Measurements from ENCODE around the gene VAMP5.
"Not testable (repeated sequence)": the region's sequence is repeated elsewhere in the genome, so short reads cannot be mapped to it uniquely, and the experiment has no call there.

Gene VAMP5

DNA sequence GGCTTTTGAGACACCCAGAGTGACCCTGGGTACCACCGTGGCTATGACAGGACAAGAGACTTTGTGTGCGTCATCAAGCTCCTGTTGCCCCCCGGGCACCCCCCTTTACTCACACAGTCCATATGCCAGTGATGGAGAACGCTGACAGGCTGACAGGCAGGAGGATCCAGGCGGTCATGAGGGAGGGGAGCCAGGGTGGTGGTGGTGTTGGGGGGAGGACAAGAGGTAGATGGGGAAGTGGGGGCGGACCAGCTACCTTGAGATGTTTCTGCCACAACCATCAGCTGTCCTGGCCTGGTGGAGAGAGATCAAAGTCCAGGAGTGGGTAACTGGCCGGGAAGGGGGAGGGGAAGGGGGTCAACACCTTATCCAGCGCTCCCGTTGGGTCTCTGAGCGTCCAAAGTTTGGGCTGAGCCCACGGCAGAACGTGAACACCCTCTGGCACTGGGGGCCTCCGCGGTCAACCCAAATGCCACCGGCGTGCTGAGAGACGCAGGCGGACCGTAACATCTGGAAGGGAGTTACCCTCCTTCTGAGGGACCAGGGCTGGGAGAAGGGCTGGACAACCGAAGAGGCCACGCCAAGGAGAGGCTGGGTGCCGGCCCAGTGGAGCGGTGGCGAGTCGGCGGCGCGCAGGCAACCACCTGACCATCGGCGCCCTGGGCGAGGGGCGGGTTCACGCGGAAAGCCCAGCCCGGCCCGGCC, 17.7 kb downstream of the VAMP5 start:
- DNase-seq (ENCODE audit: low spot score) = no peak

- DNase-seq (ENCODE audit: low spot score) = peak; percentile 90
These were observed 18.4 kb downstream of the VAMP5 start, which contains the start of gene TMEM150A for GRCh38 chr2:85602476-85603234. Gene TMEM150A (minus strand): TSS chr2:85602698. CDS start chr2:85601948, 750 bp downstream.

DNA sequence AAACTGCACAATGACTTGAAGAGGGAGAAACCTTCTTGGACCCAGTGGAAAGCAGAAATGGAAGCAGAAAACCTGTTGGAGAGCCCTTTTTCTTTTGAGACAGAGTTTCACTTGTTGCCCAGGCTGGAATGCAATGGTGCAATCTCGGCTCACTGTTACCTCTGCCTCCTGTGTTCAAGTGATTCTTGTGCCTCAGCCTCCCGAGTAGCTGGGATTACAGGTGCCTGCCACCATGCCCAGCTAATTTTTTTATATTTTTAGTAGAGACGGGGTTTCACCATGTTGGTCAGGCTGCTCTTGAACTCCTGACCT, 19.9 kb downstream of the VAMP5 start:
- DNase-seq (ENCODE audit: low spot score) = not testable (repeated sequence)

GRCh38 chr2:85604568-85605339, 20.5 kb downstream of the VAMP5 start:
- DNase-seq (ENCODE audit: low spot score) = no peak

DNA sequence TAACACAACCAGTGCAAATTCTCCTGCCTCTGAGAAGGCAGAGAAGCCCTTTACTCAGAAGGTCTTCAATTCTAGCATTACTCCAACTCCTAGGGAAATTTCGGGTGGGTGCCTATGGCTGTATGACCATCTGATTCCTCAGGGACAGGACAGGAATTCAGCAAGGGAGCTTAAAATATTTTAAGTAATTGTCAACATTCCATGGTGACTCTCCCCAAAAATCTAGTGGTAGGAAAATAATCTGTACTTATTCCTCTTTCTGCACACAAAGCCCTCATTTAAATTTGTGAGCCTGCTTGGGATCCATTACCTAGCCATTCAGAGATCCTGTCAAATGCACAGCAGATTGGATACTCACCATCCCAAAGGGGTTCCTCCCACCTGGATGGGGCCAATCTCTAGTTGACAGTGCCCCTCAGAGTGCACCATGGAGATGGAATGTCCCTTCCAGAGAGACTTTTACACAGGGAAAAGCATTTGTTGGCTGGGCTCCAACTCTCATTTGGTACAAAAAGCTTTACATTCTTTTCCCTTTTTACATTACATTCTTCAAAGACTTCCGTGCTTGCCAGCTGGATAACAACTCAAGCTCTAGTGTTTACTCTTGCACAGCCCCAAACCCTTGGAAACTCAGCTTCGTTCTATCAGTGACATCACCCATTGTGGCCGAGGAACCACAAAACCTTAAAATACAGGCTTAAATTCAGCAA, 21.3 kb downstream of the VAMP5 start:
- DNase-seq (ENCODE audit: low spot score) = no peak

DNA sequence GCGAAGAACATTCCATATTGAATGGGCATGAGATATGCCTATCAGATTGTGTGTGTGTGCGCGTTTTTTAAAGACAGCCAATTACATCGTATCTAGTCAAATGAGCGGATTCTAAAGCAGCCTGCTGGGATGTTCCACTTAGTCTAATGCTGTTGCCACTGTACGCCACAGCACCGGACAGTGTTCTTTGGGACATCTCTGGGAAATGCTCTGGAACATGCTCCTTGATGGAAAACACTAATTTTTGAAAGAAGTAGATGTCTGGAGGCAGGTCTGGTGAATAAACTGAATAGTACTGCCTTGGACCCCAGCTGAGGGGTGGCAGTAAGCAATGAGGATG, 21.9 kb downstream of the VAMP5 start:
- no peak for DNase-seq (ENCODE audit: low spot score)

GRCh38 chr2:85607268-85608215, 23.3 kb downstream of the VAMP5 start:
- no peak for DNase-seq (ENCODE audit: low spot score)

DNA sequence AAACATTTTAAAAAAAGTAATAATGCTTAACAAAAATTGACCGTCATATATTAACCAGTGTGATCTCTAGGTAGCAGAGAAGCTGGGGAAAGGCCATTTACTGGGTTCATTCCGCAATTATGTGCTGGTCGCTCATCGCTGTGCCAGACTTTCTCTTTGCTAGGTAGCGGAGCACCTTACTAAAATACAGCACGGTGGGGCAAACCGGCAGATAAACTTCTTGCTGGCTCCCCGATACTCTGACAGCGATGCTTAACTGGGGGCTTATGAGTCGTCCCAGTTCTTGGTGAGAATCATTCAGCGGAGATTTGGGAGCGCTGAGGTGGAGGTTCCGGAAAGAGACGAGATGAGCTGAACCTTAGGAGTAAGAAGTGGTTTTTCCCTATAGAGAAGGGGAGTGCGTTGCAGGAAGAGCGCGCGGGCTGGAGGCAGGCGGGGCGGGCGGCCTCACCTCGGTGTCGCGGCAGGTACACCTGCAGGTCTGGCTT, 27.0 kb downstream of the VAMP5 start:
- no peak for DNase-seq (ENCODE audit: low spot score)

DNA sequence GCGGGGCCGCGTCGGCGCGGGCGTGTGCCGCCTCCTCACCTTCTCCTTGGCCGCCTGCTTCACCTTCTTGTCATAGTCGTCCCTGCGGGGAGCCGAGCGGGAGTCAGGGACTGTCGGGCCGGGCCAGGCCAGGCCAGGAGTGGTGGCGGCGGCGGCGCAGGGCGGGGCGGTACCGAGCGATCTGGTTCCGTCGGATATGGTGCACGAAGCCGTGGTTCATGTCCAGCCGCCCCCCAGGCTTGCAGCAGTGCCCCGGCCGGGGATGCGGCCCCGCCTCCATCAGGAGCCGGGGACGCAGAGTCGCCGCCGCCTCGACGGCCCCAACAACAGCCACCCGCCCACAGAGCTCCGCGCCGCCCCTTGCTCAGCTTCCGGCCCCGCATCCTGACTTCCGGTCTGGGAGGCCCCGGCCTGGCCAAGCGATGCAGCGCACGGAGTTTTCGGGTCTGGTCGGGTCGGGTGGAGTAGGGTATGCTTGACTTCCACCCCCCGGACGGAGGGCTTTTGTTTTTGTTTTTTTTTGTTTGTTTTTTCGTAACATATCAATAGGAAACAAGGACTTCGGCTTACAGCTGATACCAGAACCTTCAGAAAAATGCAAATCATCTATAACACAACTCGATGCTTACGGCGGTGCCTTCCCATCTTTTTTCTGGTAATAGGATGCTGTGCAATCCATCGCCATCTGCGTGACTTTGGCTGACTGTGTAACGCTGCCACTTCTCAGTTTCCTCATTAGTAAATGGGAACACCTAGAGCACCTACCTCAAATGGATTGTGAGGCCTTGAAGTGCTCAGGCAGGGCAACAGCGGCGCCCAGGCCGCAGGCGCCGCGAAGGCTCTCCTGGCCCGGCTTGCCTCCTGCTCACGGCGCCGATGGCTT, 27.7 kb downstream of the VAMP5 start, which contains the start of gene C2orf68:
C2orf68 (minus strand) TSS at position 362 of the 883 bp plus-strand sequence; CDS start at position 280, 82 bp downstream.
- DNase-seq (ENCODE audit: low spot score) = peak; percentile 90

GRCh38 chr2:85613717-85614515, 29.7 kb downstream of the VAMP5 start:
- no peak for DNase-seq (ENCODE audit: low spot score)

- DNase-seq (ENCODE audit: low spot score) = not testable (repeated sequence)
These were observed 30.5 kb downstream of the VAMP5 start for GRCh38 chr2:85614757-85615156.

DNA sequence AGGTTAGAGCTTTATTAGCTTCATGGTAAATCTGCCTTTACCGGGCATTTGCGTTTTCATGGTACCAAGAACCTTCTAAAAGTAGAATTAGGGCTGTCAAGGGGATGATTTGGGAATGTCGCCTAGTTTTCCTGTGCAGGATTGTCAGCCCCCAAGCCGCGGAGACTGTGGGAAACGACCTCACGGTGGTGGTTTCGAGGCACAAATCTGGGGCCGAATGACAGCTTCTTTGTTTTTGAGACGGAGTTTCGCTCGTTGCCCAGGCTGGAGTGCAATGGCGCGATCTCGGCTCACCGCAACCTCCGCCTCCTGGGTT, 31.1 kb downstream of the VAMP5 start:
- no peak for DNase-seq (ENCODE audit: low spot score)

GRCh38 chr2:85617723-85618122, 33.5 kb downstream of the VAMP5 start:
- not testable (repeated sequence) for DNase-seq (ENCODE audit: low spot score)

- no peak for DNase-seq (ENCODE audit: low spot score)
These were observed 35.4 kb downstream of the VAMP5 start for GRCh38 chr2:85619617-85620016.

GRCh38 chr2:85621338-85621737, 37.1 kb downstream of the VAMP5 start:
- DNase-seq (ENCODE audit: low spot score) = no peak

- no peak for DNase-seq (ENCODE audit: low spot score)
These were observed 39.8 kb downstream of the VAMP5 start for GRCh38 chr2:85623991-85624390.

- no peak for DNase-seq (ENCODE audit: low spot score)
These were observed 44.4 kb downstream of the VAMP5 start for GRCh38 chr2:85628658-85629057.

DNA sequence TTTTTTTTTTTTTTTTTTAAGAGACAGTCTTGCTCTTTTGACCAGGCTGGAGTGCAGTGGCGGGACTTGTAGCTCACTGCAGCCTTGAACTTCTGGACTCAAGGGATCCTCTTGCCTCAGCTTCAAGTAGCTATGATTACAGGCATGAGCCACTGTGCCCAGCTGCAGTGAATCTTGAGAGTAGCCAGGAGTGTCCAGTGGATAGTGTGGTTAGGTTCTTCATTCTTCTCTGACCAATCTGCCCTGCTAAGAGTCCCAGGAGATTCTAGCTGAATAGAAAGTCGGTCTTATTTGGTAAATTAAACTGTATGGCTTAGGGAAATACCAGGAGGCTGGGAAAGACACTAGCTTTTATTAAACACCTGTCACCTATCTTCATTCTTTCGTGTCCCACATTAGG, 47.1 kb downstream of the VAMP5 start:
- no peak for DNase-seq (ENCODE audit: low spot score)

- DNase-seq (ENCODE audit: low spot score) = no peak
These were observed 50.8 kb downstream of the VAMP5 start for GRCh38 chr2:85635011-85635410.
